Activated CD4-positive, alpha-beta T cell treated with anti-CD3 and anti-CD28 coated beads for 36 hours (primary cell): Measurements from ENCODE around the gene KCNMB2. TPM values are rescaled to one million over a fixed set of nuclear protein-coding genes. Genes with fewer than 3 reads are reported as not detected.
"Not testable (repeated sequence)": the region's sequence is repeated elsewhere in the genome, so short reads cannot be mapped to it uniquely, and the experiment has no call there.

Experiments
- ATAC-seq: fragments of 200-7000 bp; cut with Tn5 transposase; one replicate; pipeline ENCODE4 v1.10.0; 2021; ENCODE audit warnings: mild to moderate bottlenecking, moderate library complexity
- CTCF ChIA-PET: fragments of 350-600 bp; sonication (Branson Sonifier 250); formaldehyde crosslinking; loops from one replicate; lab custom pipeline; 2021; ENCODE audit warnings: antibody characterized with exemption; lab: Charles Lee
- POLR2A ChIA-PET: fragments of 350-600 bp; sonication (Branson Sonifier 250); formaldehyde crosslinking; loops from one replicate; lab custom pipeline; 2021; ENCODE audit warnings: antibody characterized with exemption, inconsistent platforms; lab: Charles Lee
- DNase-seq: peaks from one replicate; pipeline ENCODE4 v3.0.0-alpha.2; 2020
- H3K27ac Mint-ChIP-seq: one replicate; pipeline ENCODE4 v1.8.0; 2021; ENCODE audit warnings: mixed read lengths
- H3K27me3 Mint-ChIP-seq: one replicate; pipeline ENCODE4 v1.8.0; 2021; ENCODE audit warnings: mixed read lengths
- H3K36me3 Mint-ChIP-seq: one replicate; pipeline ENCODE4 v1.8.0; 2021; ENCODE audit warnings: low read depth, mixed read lengths
- H3K4me1 Mint-ChIP-seq: one replicate; pipeline ENCODE4 v1.8.0; 2021; ENCODE audit warnings: mixed read lengths
- H3K4me3 Mint-ChIP-seq: one replicate; pipeline ENCODE4 v1.8.0; 2021; ENCODE audit warnings: mild to moderate bottlenecking, moderate library complexity, mixed read lengths
- H3K9me3 Mint-ChIP-seq: one replicate; pipeline ENCODE4 v1.8.0; 2021; ENCODE audit warnings: low read depth, mixed read lengths
- intact Hi-C, 2 experiments: fragments of 100-400 bp; cut with DNase I in 1 of 2; cut with micrococcal nuclease in 1 of 2; formaldehyde crosslinking; loops; one replicate each; pipeline versions ENCODE4 v1.14.2 to v1.15.1; 2022 to 2024; cut with DNase I, micrococcal nuclease
- total RNA-seq, 2 experiments: library from RNA; stranded (reverse); gene quantifications; one replicate each; pipeline ENCODE4 v1.2.3, GENCODE V29; 2021

The KCNMB2 gene
- total RNA-seq, 2 experiments from 2014 or later = not detected

- intact Hi-C loops = no loop called here
- no peak for ATAC-seq
Observed at GRCh38 chr3:178507507-178508442, 28.5 kb upstream of the KCNMB2 start.

GRCh38 chr3:178508443-178508825, 27.8 kb upstream of the KCNMB2 start:
- no peak for ATAC-seq
- POLR2A ChIA-PET = no interaction called here
- no peaks in the 10 kb centered on the region for H3K4me1 Mint-ChIP-seq
- no peaks in the 10 kb centered on the region for H3K9me3 Mint-ChIP-seq
- peaks cover 6% of the 10 kb centered on the region for H3K27me3 Mint-ChIP-seq
- no peak for DNase-seq
- CTCF ChIA-PET = no interaction called here
- H3K27ac Mint-ChIP-seq = no peak overlapping the region
- intact Hi-C loops = no loop called here
- no peaks in the 10 kb centered on the region for H3K36me3 Mint-ChIP-seq
- H3K4me3 Mint-ChIP-seq = no peak overlapping the region

More at GRCh38 chr3:178507507-178508442, 28.5 kb upstream of the KCNMB2 start:
- Mint-ChIP-seq H3K27ac (no peak overlapping the region), H3K4me3 (no peak overlapping the region), H3K27me3 (peaks cover 8% of the 10 kb centered on the region), H3K9me3 (no peaks in the 10 kb centered on the region), H3K4me1 (no peaks in the 10 kb centered on the region), H3K36me3 (no peaks in the 10 kb centered on the region)
- ChIA-PET POLR2A (no interaction called here), CTCF (no interaction called here)
- no peak for DNase-seq

GRCh38 chr3:178510496-178510895, 25.7 kb upstream of the KCNMB2 start:
- CTCF ChIA-PET = no interaction called here
- intact Hi-C loops = no loop called here
- DNase-seq (no peak), ATAC-seq (no peak)
- Mint-ChIP-seq H3K9me3 (no peaks in the 10 kb centered on the region), H3K4me3 (no peak overlapping the region), H3K4me1 (no peaks in the 10 kb centered on the region), H3K27ac (no peak overlapping the region), H3K36me3 (no peaks in the 10 kb centered on the region), H3K27me3 (peaks cover 3% of the 10 kb centered on the region)
- POLR2A ChIA-PET = no interaction called here

- DNase-seq (no peak), ATAC-seq (no peak)
- peaks cover 5% of the 10 kb centered on the region for H3K27me3 Mint-ChIP-seq
- H3K4me1 Mint-ChIP-seq = no peaks in the 10 kb centered on the region
- POLR2A ChIA-PET = no interaction called here
- no peak overlapping the region for H3K27ac Mint-ChIP-seq
- CTCF ChIA-PET = no interaction called here
- H3K9me3 Mint-ChIP-seq = no peaks in the 10 kb centered on the region
- intact Hi-C loops = no loop called here
- no peak overlapping the region for H3K4me3 Mint-ChIP-seq
- H3K36me3 Mint-ChIP-seq = no peaks in the 10 kb centered on the region
Observed at GRCh38 chr3:178512647-178513046, 23.6 kb upstream of the KCNMB2 start.

GRCh38 chr3:178513546-178514380, 22.5 kb upstream of the KCNMB2 start:
- H3K36me3 Mint-ChIP-seq = no peaks in the 10 kb centered on the region
- ATAC-seq = no peak
- H3K27me3 Mint-ChIP-seq = peaks cover 5% of the 10 kb centered on the region
- intact Hi-C loops = no loop called here
- no peaks in the 10 kb centered on the region for H3K4me1 Mint-ChIP-seq
- POLR2A ChIA-PET = no interaction called here
- no peaks in the 10 kb centered on the region for H3K9me3 Mint-ChIP-seq
- CTCF ChIA-PET = interaction anchor here (0.6 kb wide), 1 partner anchor 12 kb away, joined by 4 read pairs; no protein-coding TSS in a partner anchor
- no peak for DNase-seq
- no peak overlapping the region for H3K4me3 Mint-ChIP-seq
- H3K27ac Mint-ChIP-seq = no peak overlapping the region

GRCh38 chr3:178514401-178514800, 21.8 kb upstream of the KCNMB2 start:
- H3K9me3 Mint-ChIP-seq = no peaks in the 10 kb centered on the region
- H3K27ac Mint-ChIP-seq = no peak overlapping the region
- H3K4me3 Mint-ChIP-seq = no peak overlapping the region
- CTCF ChIA-PET = no interaction called here
- ATAC-seq (no peak), DNase-seq (no peak)
- POLR2A ChIA-PET = no interaction called here
- intact Hi-C loops = no loop called here
- H3K36me3 Mint-ChIP-seq = no peaks in the 10 kb centered on the region
- H3K27me3 Mint-ChIP-seq = peaks cover 3% of the 10 kb centered on the region
- no peaks in the 10 kb centered on the region for H3K4me1 Mint-ChIP-seq

GRCh38 chr3:178515076-178515744, 21.0 kb upstream of the KCNMB2 start:
- H3K4me3 Mint-ChIP-seq, H3K9me3 Mint-ChIP-seq, POLR2A ChIA-PET, CTCF ChIA-PET, H3K27ac Mint-ChIP-seq, H3K36me3 Mint-ChIP-seq, ATAC-seq, H3K27me3 Mint-ChIP-seq, DNase-seq, H3K4me1 Mint-ChIP-seq, intact Hi-C loops: not testable (repeated sequence)

- ChIA-PET CTCF (no interaction called here), POLR2A (no interaction called here)
- Mint-ChIP-seq H3K27ac (no peak overlapping the region), H3K4me1 (no peaks in the 10 kb centered on the region), H3K36me3 (no peaks in the 10 kb centered on the region), H3K9me3 (no peaks in the 10 kb centered on the region), H3K4me3 (no peak overlapping the region), H3K27me3 (peaks cover 1% of the 10 kb centered on the region)
- ATAC-seq (no peak), DNase-seq (no peak)
- intact Hi-C loops = no loop called here
Observed at GRCh38 chr3:178517665-178518334, 18.4 kb upstream of the KCNMB2 start.

- ChIA-PET CTCF (interaction anchor here (0.7 kb wide), 1 partner anchor 140 kb away, joined by 3 read pairs; no protein-coding TSS in a partner anchor), POLR2A (no interaction called here)
- no peak for ATAC-seq
- H3K4me3 Mint-ChIP-seq = no peak overlapping the region
- H3K27ac Mint-ChIP-seq = no peak overlapping the region
- no peaks in the 10 kb centered on the region for H3K4me1 Mint-ChIP-seq
- no peaks in the 10 kb centered on the region for H3K9me3 Mint-ChIP-seq
- no peaks in the 10 kb centered on the region for H3K36me3 Mint-ChIP-seq
- peaks cover 1% of the 10 kb centered on the region for H3K27me3 Mint-ChIP-seq
- no peak for DNase-seq
- intact Hi-C loops = no loop called here
Observed at GRCh38 chr3:178518660-178519396, 17.4 kb upstream of the KCNMB2 start.

- ChIA-PET CTCF (no interaction called here), POLR2A (no interaction called here)
- no peak overlapping the region for H3K4me3 Mint-ChIP-seq
- H3K9me3 Mint-ChIP-seq = no peaks in the 10 kb centered on the region
- peaks cover 1% of the 10 kb centered on the region for H3K27me3 Mint-ChIP-seq
- H3K27ac Mint-ChIP-seq = no peak overlapping the region
- no peak for ATAC-seq
- H3K36me3 Mint-ChIP-seq = no peaks in the 10 kb centered on the region
- H3K4me1 Mint-ChIP-seq = no peaks in the 10 kb centered on the region
- intact Hi-C loops = no loop called here
- DNase-seq = no peak
Observed at GRCh38 chr3:178519701-178520100, 16.5 kb upstream of the KCNMB2 start.
